Thoracic aorta (tissue), 2 donors: ENCODE data around the gene MCM3. TPM values are rescaled to one million over a fixed set of nuclear protein-coding genes. Genes with fewer than 3 reads are reported as not detected.
A peak's percentile ranks its signal among the peaks of the same experiment; 100 is the strongest.

Experiments
- ATAC-seq: fragments of 150-250 bp; one replicate; pipeline ENCODE4 v1.8.0; 2017; ENCODE audit warnings: low read depth; ENCODE audit not compliant: insufficient number of reproducible peaks, low FRiP score
- DNase-seq: peaks from one replicate; pipeline ENCODE4 v3.0.0-alpha.2; 2020; ENCODE audit warnings: low spot score
- H3K27ac ChIP-seq, 2 donors: fragments of 200-600 bp; sonication (generic); 1 replicate in 1 of 2; 2 replicates in 1 of 2; pipeline ENCODE4 v1.5.1; 2016; ENCODE audit warnings: mild to moderate bottlenecking in 2 of 2, moderate library complexity in 2 of 2
- H3K27me3 ChIP-seq: fragments of 200-600 bp; sonication (generic); replicated peaks from 2 replicates; pipeline ENCODE4 v1.6.0; 2016; ENCODE audit warnings: mild to moderate bottlenecking; ENCODE audit not compliant: insufficient read depth
- H3K36me3 ChIP-seq: fragments of 200-600 bp; sonication (generic); one replicate; pipeline ENCODE4 v1.5.1; 2016
- H3K4me1 ChIP-seq, 2 donors: fragments of 200-600 bp; sonication (generic); 1 replicate in 1 of 2; 2 replicates in 1 of 2; pipeline versions ENCODE4 v1.5.1 to v1.6.0; 2016; ENCODE audit warnings: low read depth in 2 of 2, mild to moderate bottlenecking in 1 of 2; ENCODE audit not compliant: control insufficient read depth in 1 of 2
- H3K4me3 ChIP-seq: fragments of 200-600 bp; sonication (generic); 2 replicates; pipeline ENCODE4 v1.5.1; 2016; ENCODE audit warnings: mild to moderate bottlenecking
- H3K9me3 ChIP-seq: fragments of 200-600 bp; sonication (generic); 2 replicates; pipeline ENCODE4 v1.5.1; 2016
- CTCF ChIP-seq: fragments of 200-600 bp; sonication (generic); IDR thresholded peaks from one replicate; pipeline ENCODE4 v1.5.1; 2019; ENCODE audit warnings: antibody characterized with exemption
- total RNA-seq, 2 donors: library from RNA; depleted of rRNA; stranded (reverse); fragments of >200 nt; gene quantifications; one replicate each; pipeline versions ENCODE4 v1.1.0 to v1.2.3, GENCODE V29; 2016

The MCM3 gene
- total RNA-seq, 2 donors from 2014 or later = 24.0 to 30.8 TPM

- H3K27ac ChIP-seq = no peak overlapping the region
- H3K4me3 ChIP-seq = no peak overlapping the region
- DNase-seq (no peak), ATAC-seq (no peak)
- no peaks in the 10 kb centered on the region for H3K4me1 ChIP-seq
- H3K9me3 ChIP-seq = no peaks in the 10 kb centered on the region
- no peaks in the 10 kb centered on the region for H3K36me3 ChIP-seq
- H3K27me3 ChIP-seq = no peaks in the 10 kb centered on the region
- no peak for TF ChIP-seq CTCF
Observed at GRCh38 chr6:52241819-52242218, 42.7 kb downstream of the MCM3 start.

GRCh38 chr6:52233975-52234823 lies 50.3 kb downstream of the MCM3 start:
- Histone ChIP-seq H3K27me3 (no peaks in the 10 kb centered on the region), H3K4me3 (no peak overlapping the region), H3K27ac (no peak overlapping the region), H3K9me3 (no peaks in the 10 kb centered on the region), H3K36me3 (no peaks in the 10 kb centered on the region), H3K4me1 (no peaks in the 10 kb centered on the region)
- DNase-seq (no peak), ATAC-seq (no peak)
- TF ChIP-seq CTCF = peak; percentile 24

- no peaks in the 10 kb centered on the region for H3K27me3 ChIP-seq
- no peak for TF ChIP-seq CTCF
- H3K4me1 ChIP-seq = no peaks in the 10 kb centered on the region
- DNase-seq = no peak
- H3K9me3 ChIP-seq = no peaks in the 10 kb centered on the region
- ATAC-seq = no peak
- no peaks in the 10 kb centered on the region for H3K36me3 ChIP-seq
- no peak overlapping the region for H3K27ac ChIP-seq
- no peak overlapping the region for H3K4me3 ChIP-seq
Observed at GRCh38 chr6:52233005-52233404, 51.5 kb downstream of the MCM3 start.

- Histone ChIP-seq H3K4me3 (no peak overlapping the region), H3K27me3 (no peaks in the 10 kb centered on the region), H3K27ac (no peak overlapping the region), H3K4me1 (no peaks in the 10 kb centered on the region), H3K36me3 (no peaks in the 10 kb centered on the region), H3K9me3 (no peaks in the 10 kb centered on the region)
- ATAC-seq = no peak
- no peak for TF ChIP-seq CTCF
- no peak for DNase-seq
Observed at GRCh38 chr6:52231406-52232127, 53.0 kb downstream of the MCM3 start.

- Histone ChIP-seq H3K27ac (no peak overlapping the region), H3K4me1 (no peaks in the 10 kb centered on the region), H3K27me3 (no peaks in the 10 kb centered on the region), H3K9me3 (no peaks in the 10 kb centered on the region), H3K4me3 (no peak overlapping the region), H3K36me3 (no peaks in the 10 kb centered on the region)
- no peak for TF ChIP-seq CTCF
- DNase-seq (no peak), ATAC-seq (no peak)
Observed at GRCh38 chr6:52230685-52231084, 53.9 kb downstream of the MCM3 start.
